Nephron progenitor cell (in vitro differentiated cells): ENCODE measurements around the gene HPRT1.

Experiments used
- DNase-seq: peaks from one replicate; pipeline ENCODE4 v3.0.0; 2021
- H3K27ac Mint-ChIP-seq: 2 replicates; pipeline ENCODE4 v1.8.0; 2021; ENCODE audit warnings: mild to moderate bottlenecking, moderate library complexity, mixed read lengths
- H3K27me3 Mint-ChIP-seq: 2 replicates; pipeline ENCODE4 v1.8.0; 2021; ENCODE audit warnings: mild to moderate bottlenecking, low read depth, mixed read lengths; ENCODE audit not compliant: poor library complexity
- H3K36me3 Mint-ChIP-seq: 2 replicates; pipeline ENCODE4 v1.8.0; 2021; ENCODE audit warnings: low read depth, mixed read lengths
- H3K4me1 Mint-ChIP-seq: 2 replicates; pipeline ENCODE4 v1.8.0; 2021; ENCODE audit warnings: mixed read lengths
- H3K4me3 Mint-ChIP-seq: 2 replicates; pipeline ENCODE4 v1.8.0; 2021; ENCODE audit warnings: mild to moderate bottlenecking, moderate library complexity, mixed read lengths
- H3K9me3 Mint-ChIP-seq: 2 replicates; pipeline ENCODE4 v1.8.0; 2021; ENCODE audit warnings: mild to moderate bottlenecking, moderate library complexity, mixed read lengths
- CTCF ChIP-seq: fragments of 200-600 bp; sonication (generic); IDR thresholded peaks from 2 replicates; pipeline ENCODE4 v1.5.0; 2021; ENCODE audit warnings: antibody characterized with exemption

Gene HPRT1

DNA sequence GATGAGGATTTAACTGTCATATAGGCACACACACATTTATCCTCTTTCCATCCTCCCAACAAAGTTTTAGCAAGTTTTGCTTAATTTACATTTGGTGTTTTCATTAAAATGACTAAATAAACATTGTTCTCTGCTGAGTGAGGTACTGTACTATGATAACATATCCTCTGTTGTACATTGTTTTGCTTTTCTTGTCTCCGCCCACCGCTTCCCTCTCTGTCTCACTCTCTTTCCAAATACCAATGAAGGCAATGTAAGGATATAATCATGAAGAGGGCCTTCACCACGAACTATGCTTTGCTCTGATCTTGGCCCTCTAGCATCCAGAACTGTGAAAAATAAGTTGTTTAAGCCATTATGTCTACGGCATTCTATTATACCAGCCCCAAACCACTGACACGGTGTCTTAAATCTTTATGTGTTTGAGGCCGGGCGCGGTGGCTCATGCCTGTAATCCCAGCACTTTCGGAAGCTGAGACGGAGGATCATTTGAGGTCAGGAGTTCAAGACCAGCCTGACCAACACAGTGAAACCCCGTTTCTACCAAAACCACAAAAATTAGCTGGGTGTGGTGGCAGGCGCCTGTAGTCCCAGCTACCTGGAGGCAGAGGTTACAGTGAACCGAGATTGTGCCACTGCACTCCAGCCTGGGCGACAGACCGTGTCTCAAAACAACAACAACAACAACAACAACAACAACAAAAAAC is 65.3 kb downstream of the HPRT1 start:
- Mint-ChIP-seq H3K27ac (no peak overlapping the region), H3K9me3 (peaks cover 29% of the 10 kb centered on the region), H3K4me1 (peaks cover 9% of the 10 kb centered on the region), H3K36me3 (no peaks in the 10 kb centered on the region), H3K27me3 (peaks cover 7% of the 10 kb centered on the region), H3K4me3 (no peak overlapping the region)
- no peak for DNase-seq
- TF ChIP-seq CTCF, result no peak

- peaks cover 37% of the 10 kb centered on the region for H3K9me3 Mint-ChIP-seq
- no peak for TF ChIP-seq CTCF
- no peak for DNase-seq
- no peaks in the 10 kb centered on the region for H3K36me3 Mint-ChIP-seq
- no peak overlapping the region for H3K27ac Mint-ChIP-seq
- H3K4me1 Mint-ChIP-seq, result peaks cover 9% of the 10 kb centered on the region
- peaks cover 7% of the 10 kb centered on the region for H3K27me3 Mint-ChIP-seq
- H3K4me3 Mint-ChIP-seq, result no peak overlapping the region
These were observed 66.4 kb downstream of the HPRT1 start for GRCh38 chrX:134526399-134526798.

- TF ChIP-seq CTCF, result no peak
- Mint-ChIP-seq H3K4me3 (no peak overlapping the region), H3K4me1 (peaks cover 15% of the 10 kb centered on the region), H3K27ac (no peak overlapping the region), H3K27me3 (peaks cover 15% of the 10 kb centered on the region), H3K36me3 (no peaks in the 10 kb centered on the region), H3K9me3 (peaks cover 45% of the 10 kb centered on the region)
- DNase-seq, result no peak
These were observed 69.0 kb downstream of the HPRT1 start for GRCh38 chrX:134528960-134529359.

DNA sequence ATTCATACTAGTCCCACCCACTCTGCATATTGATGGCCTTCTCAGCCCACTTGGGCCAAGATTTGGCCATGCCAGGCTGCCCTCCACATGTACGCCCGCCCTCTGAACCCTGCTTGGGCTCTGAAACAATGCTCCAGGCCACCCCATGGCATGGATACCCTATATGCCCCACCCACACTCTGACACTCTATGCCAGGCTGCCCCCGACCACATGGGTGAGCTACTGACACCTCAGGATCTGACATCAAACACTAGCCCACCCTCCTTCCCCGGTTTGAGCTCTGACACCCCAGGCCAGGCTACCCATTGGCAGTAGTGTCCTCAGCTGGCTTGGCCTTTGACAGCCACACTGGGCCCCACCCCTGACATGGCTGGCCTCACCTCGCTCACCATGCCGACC is 69.5 kb downstream of the HPRT1 start:
- Mint-ChIP-seq H3K9me3 (peaks cover 47% of the 10 kb centered on the region), H3K36me3 (no peaks in the 10 kb centered on the region), H3K4me1 (peaks cover 18% of the 10 kb centered on the region), H3K27me3 (peaks cover 15% of the 10 kb centered on the region), H3K27ac (no peak overlapping the region), H3K4me3 (no peak overlapping the region)
- no peak for DNase-seq
- TF ChIP-seq CTCF, result no peak

- H3K4me1 Mint-ChIP-seq, result peaks cover 24% of the 10 kb centered on the region
- TF ChIP-seq CTCF, result no peak
These were observed 70.9 kb downstream of the HPRT1 start for GRCh38 chrX:134530845-134531244.

GRCh38 chrX:134533352-134533751 is 73.4 kb downstream of the HPRT1 start:
- DNase-seq, result no peak
- Mint-ChIP-seq H3K27ac (no peak overlapping the region), H3K36me3 (no peaks in the 10 kb centered on the region), H3K27me3 (peaks cover 8% of the 10 kb centered on the region), H3K4me1 (peaks cover 48% of the 10 kb centered on the region), H3K9me3 (peaks cover 56% of the 10 kb centered on the region), H3K4me3 (no peak overlapping the region)
- TF ChIP-seq CTCF, result no peak

More at GRCh38 chrX:134530845-134531244, 70.9 kb downstream of the HPRT1 start:
- Mint-ChIP-seq H3K36me3 (no peaks in the 10 kb centered on the region), H3K27ac (no peak overlapping the region), H3K27me3 (peaks cover 15% of the 10 kb centered on the region), H3K4me3 (no peak overlapping the region), H3K9me3 (peaks cover 52% of the 10 kb centered on the region)
- DNase-seq, result no peak
